ENCODE results near the gene NYAP2. TPM values are rescaled to one million over a fixed set of nuclear protein-coding genes. Genes with fewer than 3 reads are reported as not detected.

The NYAP2 gene
- total RNA-seq, 2 experiments from 2014 or later = 0.09 TPM; not detected in 1

DNA sequence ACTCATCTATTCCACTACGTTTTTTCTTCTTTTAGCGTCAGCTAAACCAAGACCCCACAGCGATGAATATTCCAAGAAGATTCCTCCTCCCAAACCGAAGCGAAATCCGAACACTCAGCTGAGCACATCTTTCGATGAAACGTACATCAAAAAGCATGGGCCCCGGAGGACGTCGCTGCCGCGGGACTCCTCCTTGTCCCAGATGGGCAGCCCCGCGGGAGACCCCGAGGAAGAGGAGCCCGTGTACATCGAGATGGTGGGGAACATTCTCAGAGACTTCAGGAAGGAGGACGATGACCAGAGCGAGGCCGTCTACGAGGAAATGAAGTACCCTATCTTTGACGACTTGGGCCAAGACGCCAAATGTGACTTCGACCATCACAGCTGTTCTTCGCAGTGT, 182.4 kb downstream of the NYAP2 start:
- H3K4me1 ChIP-seq (ENCODE audit: insufficient read depth, low read length, poor library complexity, severe bottlenecking) = no peaks in the 10 kb centered on the region
- no peaks in the 10 kb centered on the region for H3K9me3 ChIP-seq (ENCODE audit: low read length)
- DNase-seq (ENCODE audit: low spot score) = no peak
- no peaks in the 10 kb centered on the region for H3K9me2 ChIP-seq (ENCODE audit: insufficient read depth, low read length)
- CTCF ChIA-PET (ENCODE audit: unreplicated experiment) = no interaction called here
- no peaks in the 10 kb centered on the region for H3K79me2 ChIP-seq (ENCODE audit: insufficient read depth, low read depth, low read length)
- no peaks in the 10 kb centered on the region for H4K20me1 ChIP-seq (ENCODE audit: insufficient read depth, low read length)
- intact Hi-C loops (cut with micrococcal nuclease; ENCODE audit: unreplicated experiment) = no loop called here
- no peak overlapping the region for H3K4me3 ChIP-seq (ENCODE audit: low read depth, low read length, poor library complexity, severe bottlenecking)
- TF ChIP-seq, protein P1, sequence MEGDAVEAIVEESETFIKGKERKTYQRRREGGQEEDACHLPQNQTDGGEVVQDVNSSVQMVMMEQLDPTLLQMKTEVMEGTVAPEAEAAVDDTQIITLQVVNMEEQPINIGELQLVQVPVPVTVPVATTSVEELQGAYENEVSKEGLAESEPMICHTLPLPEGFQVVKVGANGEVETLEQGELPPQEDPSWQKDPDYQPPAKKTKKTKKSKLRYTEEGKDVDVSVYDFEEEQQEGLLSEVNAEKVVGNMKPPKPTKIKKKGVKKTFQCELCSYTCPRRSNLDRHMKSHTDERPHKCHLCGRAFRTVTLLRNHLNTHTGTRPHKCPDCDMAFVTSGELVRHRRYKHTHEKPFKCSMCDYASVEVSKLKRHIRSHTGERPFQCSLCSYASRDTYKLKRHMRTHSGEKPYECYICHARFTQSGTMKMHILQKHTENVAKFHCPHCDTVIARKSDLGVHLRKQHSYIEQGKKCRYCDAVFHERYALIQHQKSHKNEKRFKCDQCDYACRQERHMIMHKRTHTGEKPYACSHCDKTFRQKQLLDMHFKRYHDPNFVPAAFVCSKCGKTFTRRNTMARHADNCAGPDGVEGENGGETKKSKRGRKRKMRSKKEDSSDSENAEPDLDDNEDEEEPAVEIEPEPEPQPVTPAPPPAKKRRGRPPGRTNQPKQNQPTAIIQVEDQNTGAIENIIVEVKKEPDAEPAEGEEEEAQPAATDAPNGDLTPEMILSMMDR (conservative IDR thresholded peaks at IDR 0.05; ENCODE audit: low read length) = no peak
- TF ChIP-seq EZH2phosphoT487 (IDR thresholded peaks at IDR 0.05; ENCODE audit: borderline replicate concordance, low read depth, low read length) = no peak
- POLR2A ChIA-PET = interaction anchor here (0.9 kb wide), 1 partner anchor 125 kb away, joined by 3 read pairs; no protein-coding TSS in a partner anchor
- H3K4me2 ChIP-seq (ENCODE audit: low read length) = no peak overlapping the region
- H2AFZ ChIP-seq (ENCODE audit: low read length) = no peak overlapping the region
- BruUV-seq (replicated peaks) = no TSS peak
- H3K36me3 ChIP-seq (ENCODE audit: insufficient read depth, low read length) = no peaks in the 10 kb centered on the region
- H3K27ac ChIP-seq (ENCODE audit: low read depth, low read length, poor library complexity, severe bottlenecking) = no peak overlapping the region

DNA sequence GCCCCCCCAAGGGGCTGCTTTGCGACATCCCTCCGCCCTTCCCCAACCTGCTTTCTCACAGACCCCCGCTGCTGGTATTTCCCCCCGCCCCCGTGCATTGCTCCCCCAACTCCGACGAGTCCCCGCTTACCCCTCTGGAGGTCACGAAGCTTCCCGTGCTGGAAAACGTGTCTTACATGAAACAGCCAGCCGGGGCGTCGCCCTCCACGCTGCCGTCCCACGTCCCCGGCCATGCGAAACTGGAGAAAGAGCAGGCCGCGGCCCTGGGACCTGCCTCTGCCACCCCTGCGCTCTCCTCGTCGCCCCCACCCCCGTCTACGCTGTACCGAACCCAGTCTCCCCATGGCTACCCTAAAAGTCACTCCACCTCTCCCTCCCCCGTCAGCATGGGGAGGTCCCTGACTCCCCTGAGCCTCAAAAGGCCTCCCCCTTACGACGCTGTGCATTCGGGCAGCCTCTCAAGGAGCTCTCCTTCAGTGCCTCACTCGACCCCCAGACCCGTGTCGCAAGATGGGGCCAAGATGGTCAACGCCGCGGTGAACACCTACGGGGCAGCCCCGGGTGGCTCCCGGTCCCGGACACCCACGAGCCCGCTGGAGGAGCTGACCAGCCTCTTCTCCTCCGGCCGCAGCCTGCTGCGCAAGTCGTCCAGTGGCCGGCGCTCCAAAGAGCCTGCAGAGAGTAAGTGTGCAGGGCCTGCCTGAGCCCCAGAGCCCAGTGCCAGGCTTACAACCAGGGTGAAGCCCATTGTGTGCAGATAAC, 183.0 kb downstream of the NYAP2 start:
- Histone ChIP-seq H3K9me2 (ENCODE audit: insufficient read depth, low read length) (no peaks in the 10 kb centered on the region), H4K20me1 (ENCODE audit: insufficient read depth, low read length) (no peaks in the 10 kb centered on the region), H3K4me2 (ENCODE audit: low read length) (no peak overlapping the region), H3K4me3 (ENCODE audit: low read depth, low read length, poor library complexity, severe bottlenecking) (no peak overlapping the region), H3K36me3 (ENCODE audit: insufficient read depth, low read length) (no peaks in the 10 kb centered on the region), H3K4me1 (ENCODE audit: insufficient read depth, low read length, poor library complexity, severe bottlenecking) (no peaks in the 10 kb centered on the region), H3K9me3 (ENCODE audit: low read length) (no peaks in the 10 kb centered on the region), H3K79me2 (ENCODE audit: insufficient read depth, low read depth, low read length) (no peaks in the 10 kb centered on the region), H3K27ac (ENCODE audit: low read depth, low read length, poor library complexity, severe bottlenecking) (no peak overlapping the region), H2AFZ (ENCODE audit: low read length) (no peak overlapping the region)
- ChIA-PET CTCF (ENCODE audit: unreplicated experiment) (no interaction called here), POLR2A (interaction anchor here (0.9 kb wide), 1 partner anchor 125 kb away, joined by 3 read pairs; no protein-coding TSS in a partner anchor)
- intact Hi-C loops (cut with micrococcal nuclease; ENCODE audit: unreplicated experiment) = no loop called here
- DNase-seq (ENCODE audit: low spot score) = no peak
- no peak for TF ChIP-seq EZH2phosphoT487 (IDR thresholded peaks at IDR 0.05; ENCODE audit: borderline replicate concordance, low read depth, low read length)
- TF ChIP-seq, protein P1 (conservative IDR thresholded peaks at IDR 0.05; ENCODE audit: low read length) = no peak
- BruUV-seq (replicated peaks) = no TSS peak

DNA sequence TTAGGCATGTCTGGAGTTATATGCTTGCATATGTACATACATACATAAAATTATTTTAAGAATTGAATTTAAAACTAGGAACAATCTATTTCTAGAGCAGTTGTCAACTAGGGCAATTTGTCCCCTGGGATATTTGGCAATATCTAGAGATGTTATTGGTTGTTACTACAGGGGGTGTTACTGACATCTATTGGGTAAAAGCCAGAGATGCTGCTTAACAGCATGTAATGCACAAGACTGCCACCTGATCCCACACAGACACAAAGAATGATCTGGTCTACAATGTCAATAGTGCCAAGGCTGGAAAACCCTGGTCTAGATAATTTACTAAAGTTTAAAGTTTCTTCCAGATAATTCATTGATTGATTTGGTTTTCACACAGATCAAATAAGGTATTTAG, 185.3 kb downstream of the NYAP2 start:
- CTCF ChIA-PET (ENCODE audit: unreplicated experiment) = no interaction called here
- H3K79me2 ChIP-seq (ENCODE audit: insufficient read depth, low read depth, low read length) = no peaks in the 10 kb centered on the region
- H3K4me1 ChIP-seq (ENCODE audit: insufficient read depth, low read length, poor library complexity, severe bottlenecking) = no peaks in the 10 kb centered on the region
- no peak overlapping the region for H3K4me3 ChIP-seq (ENCODE audit: low read depth, low read length, poor library complexity, severe bottlenecking)
- POLR2A ChIA-PET = no interaction called here
- no TSS peak for BruUV-seq (replicated peaks)
- H4K20me1 ChIP-seq (ENCODE audit: insufficient read depth, low read length) = no peaks in the 10 kb centered on the region
- H3K27ac ChIP-seq (ENCODE audit: low read depth, low read length, poor library complexity, severe bottlenecking) = no peak overlapping the region
- intact Hi-C loops (cut with micrococcal nuclease; ENCODE audit: unreplicated experiment) = no loop called here
- no peak overlapping the region for H2AFZ ChIP-seq (ENCODE audit: low read length)
- H3K9me2 ChIP-seq (ENCODE audit: insufficient read depth, low read length) = no peaks in the 10 kb centered on the region
- no peaks in the 10 kb centered on the region for H3K36me3 ChIP-seq (ENCODE audit: insufficient read depth, low read length)
- TF ChIP-seq EZH2phosphoT487 (IDR thresholded peaks at IDR 0.05; ENCODE audit: borderline replicate concordance, low read depth, low read length) = no peak
- TF ChIP-seq, protein P1 (conservative IDR thresholded peaks at IDR 0.05; ENCODE audit: low read length) = no peak; the same call in 1 of the 2 replicates
- DNase-seq (ENCODE audit: low spot score) = peak; percentile 2
- no peaks in the 10 kb centered on the region for H3K9me3 ChIP-seq (ENCODE audit: low read length)
- no peak overlapping the region for H3K4me2 ChIP-seq (ENCODE audit: low read length)

Measured in OCI-LY7 (cell line).